Adrenal gland (tissue), 12 donors: ENCODE measurements around the gene ALKBH4. TPM values are rescaled to one million over a fixed set of nuclear protein-coding genes. Genes with fewer than 3 reads are reported as not detected.
A peak's percentile ranks its signal among the peaks of the same experiment; 100 is the strongest.

Experiments used
- DNase-seq, 7 donors: peaks; one replicate each; pipeline ENCODE4 v3.0.0-alpha.2; 2019 to 2020
- H3K27ac ChIP-seq, 5 donors: fragments of 200-600 bp; sonication (generic) in 4 of 5; 1 replicate in 3 of 5; 2 replicates in 2 of 5; pipeline versions ENCODE4 v1.5.1 to v1.8.0; 2016 to 2020; ENCODE audit warnings: mild to moderate bottlenecking in 1 of 5
- H3K27me3 ChIP-seq: fragments of 200-600 bp; 2 replicates; pipeline ENCODE4 v1.8.0; 2021
- H3K36me3 ChIP-seq, 2 donors: fragments of 200-600 bp; replicated peaks in 1 of 2; 1 replicate in 1 of 2; 2 replicates in 1 of 2; pipeline versions ENCODE4 v1.5.1 to v1.8.0; 2018 to 2022
- H3K4me1 ChIP-seq, 2 donors: fragments of 200-600 bp; replicated peaks in 1 of 2; 1 replicate in 1 of 2; 2 replicates in 1 of 2; pipeline versions ENCODE4 v1.5.1 to v1.8.0; 2018 to 2021
- H3K4me3 ChIP-seq, 4 donors: fragments of 200-600 bp; sonication (generic) in 3 of 4; one replicate each; pipeline ENCODE4 v1.5.1; 2016 to 2018
- H3K9me3 ChIP-seq, 3 donors: fragments of 200-600 bp; sonication (generic) in 1 of 3; replicated peaks in 1 of 3; 1 replicate in 2 of 3; 2 replicates in 1 of 3; pipeline versions ENCODE4 v1.5.1 to v1.8.0; 2016 to 2021
- POLR2A ChIP-seq, 2 donors: fragments of 450-650 bp; IDR thresholded peaks; one replicate each; pipeline ENCODE4 v1.6.1; 2017; ENCODE audit warnings: antibody characterized with exemption in 2 of 2, mild to moderate bottlenecking in 2 of 2, moderate library complexity in 1 of 2
- WGBS, 4 donors: extraction: QIAGEN DNeasy Blood & Tissue Kit in 2 of 4; methylation state at CpG; one replicate each; pipeline versions ENCODE4 v1.1.5 to v1.1.7; 2013 to 2017; 5-methylcytosine and 5-hydroxymethylcytosine counted together
- intact Hi-C, 2 donors: fragments of 100-400 bp; cut with DNase I; formaldehyde crosslinking; loops; one replicate each; pipeline versions ENCODE4 v1.14.1 to v1.15.0; 2022 to 2023
- polyA plus RNA-seq, 3 donors: library from polyadenylated mRNA; stranded (reverse); fragments of 200-250 nt in 2 of 3; fragments of 350-450 nt in 1 of 3; fragmentation: Illumina TruSeq in 1 of 3; extraction: RNeasy Lipid Tissue Mini Kit (QIAGEN cat#74804) in 1 of 3; gene quantifications; one replicate each; pipeline ENCODE4 v1.2.3, GENCODE V29; 2013 to 2014
- total RNA-seq, 9 donors: library from RNA; depleted of rRNA in 4 of 9; stranded (reverse); fragments of >200 nt in 4 of 9; fragments of 120-200 nt in 1 of 9; fragmentation: NEBNext Ultra II Directional in 1 of 9; extraction: Animal tissue kit (Norgen Biotek cat#: 25700) in 1 of 9; gene quantifications; one replicate each; pipeline versions ENCODE4 v1.1.0 to v1.2.4, GENCODE V29; 2013 to 2023
- TF ChIP-seq, protein P1 (sequence below), 6 experiments: fragments of 450-650 bp in 4 of 6; fragments of 200-600 bp in 2 of 6; sonication (generic) in 1 of 6; IDR thresholded peaks; 1 replicate in 5 of 6; 2 replicates in 1 of 6; pipeline versions ENCODE4 v1.5.1 to v1.8.0; 2016 to 2021; ENCODE audit warnings: antibody characterized with exemption in 6 of 6, mild to moderate bottlenecking in 2 of 6, moderate library complexity in 1 of 6
- donor health status: healthy with polysubstance abuse.
- donor health status: Bipolar disorder and iron deficiency.
- donor health status: DM: yes; HTN: yes; CAD: no.
- donor health status: DM: no; HTN: no; CAD: no.
- donor health status: DM: no; HTN: no; CAD: no.
- donor health status: DM: yes; HTN: yes; CAD: no.

The ALKBH4 gene
- total and polyA plus RNA-seq, 12 donors = 6.0 to 37.4 (median 12.5) TPM

GRCh38 chr7:102445674-102446071 lies 19.0 kb downstream of the ALKBH4 start:
- Histone ChIP-seq H3K9me3 (no peaks in the 10 kb centered on the region), H3K27me3 (no peaks in the 10 kb centered on the region), H3K4me1 (peaks cover 2 to 3% of the 10 kb centered on the region in 2 donors), H3K4me3 (no peak overlapping the region), H3K36me3 (peaks cover 0 to 19% of the 10 kb centered on the region in 2 donors), H3K27ac (no peak overlapping the region)
- DNase-seq = no peak
- TF ChIP-seq POLR2A (IDR thresholded peaks at IDR 0.05) = no peak
- TF ChIP-seq, protein P1, sequence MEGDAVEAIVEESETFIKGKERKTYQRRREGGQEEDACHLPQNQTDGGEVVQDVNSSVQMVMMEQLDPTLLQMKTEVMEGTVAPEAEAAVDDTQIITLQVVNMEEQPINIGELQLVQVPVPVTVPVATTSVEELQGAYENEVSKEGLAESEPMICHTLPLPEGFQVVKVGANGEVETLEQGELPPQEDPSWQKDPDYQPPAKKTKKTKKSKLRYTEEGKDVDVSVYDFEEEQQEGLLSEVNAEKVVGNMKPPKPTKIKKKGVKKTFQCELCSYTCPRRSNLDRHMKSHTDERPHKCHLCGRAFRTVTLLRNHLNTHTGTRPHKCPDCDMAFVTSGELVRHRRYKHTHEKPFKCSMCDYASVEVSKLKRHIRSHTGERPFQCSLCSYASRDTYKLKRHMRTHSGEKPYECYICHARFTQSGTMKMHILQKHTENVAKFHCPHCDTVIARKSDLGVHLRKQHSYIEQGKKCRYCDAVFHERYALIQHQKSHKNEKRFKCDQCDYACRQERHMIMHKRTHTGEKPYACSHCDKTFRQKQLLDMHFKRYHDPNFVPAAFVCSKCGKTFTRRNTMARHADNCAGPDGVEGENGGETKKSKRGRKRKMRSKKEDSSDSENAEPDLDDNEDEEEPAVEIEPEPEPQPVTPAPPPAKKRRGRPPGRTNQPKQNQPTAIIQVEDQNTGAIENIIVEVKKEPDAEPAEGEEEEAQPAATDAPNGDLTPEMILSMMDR (IDR thresholded peaks at IDR 0.05) = no peak
- intact Hi-C loops = no loop called here
- 73 to 96% (median 87%) methylated on average over 2 of the region's 2 CpGs for WGBS, 4 donors

GRCh38 chr7:102444961-102445673 lies 19.5 kb downstream of the ALKBH4 start:
- no peaks in the 10 kb centered on the region for H3K27me3 ChIP-seq
- DNase-seq = no peak
- intact Hi-C loops = no loop called here
- H3K4me1 ChIP-seq = peaks cover 7 to 8% of the 10 kb centered on the region in 2 donors
- no peaks in the 10 kb centered on the region for H3K9me3 ChIP-seq
- H3K4me3 ChIP-seq = no peak overlapping the region
- 91 to 92% (median 92%) methylated on average over 16 to 17 of the region's 17 CpGs for WGBS, 4 donors
- no peak for TF ChIP-seq POLR2A (IDR thresholded peaks at IDR 0.05)
- TF ChIP-seq, protein P1 (IDR thresholded peaks at IDR 0.05) = no peak
- peaks cover 0 to 19% of the 10 kb centered on the region in 2 donors for H3K36me3 ChIP-seq
- H3K27ac ChIP-seq = no peak overlapping the region

DNA sequence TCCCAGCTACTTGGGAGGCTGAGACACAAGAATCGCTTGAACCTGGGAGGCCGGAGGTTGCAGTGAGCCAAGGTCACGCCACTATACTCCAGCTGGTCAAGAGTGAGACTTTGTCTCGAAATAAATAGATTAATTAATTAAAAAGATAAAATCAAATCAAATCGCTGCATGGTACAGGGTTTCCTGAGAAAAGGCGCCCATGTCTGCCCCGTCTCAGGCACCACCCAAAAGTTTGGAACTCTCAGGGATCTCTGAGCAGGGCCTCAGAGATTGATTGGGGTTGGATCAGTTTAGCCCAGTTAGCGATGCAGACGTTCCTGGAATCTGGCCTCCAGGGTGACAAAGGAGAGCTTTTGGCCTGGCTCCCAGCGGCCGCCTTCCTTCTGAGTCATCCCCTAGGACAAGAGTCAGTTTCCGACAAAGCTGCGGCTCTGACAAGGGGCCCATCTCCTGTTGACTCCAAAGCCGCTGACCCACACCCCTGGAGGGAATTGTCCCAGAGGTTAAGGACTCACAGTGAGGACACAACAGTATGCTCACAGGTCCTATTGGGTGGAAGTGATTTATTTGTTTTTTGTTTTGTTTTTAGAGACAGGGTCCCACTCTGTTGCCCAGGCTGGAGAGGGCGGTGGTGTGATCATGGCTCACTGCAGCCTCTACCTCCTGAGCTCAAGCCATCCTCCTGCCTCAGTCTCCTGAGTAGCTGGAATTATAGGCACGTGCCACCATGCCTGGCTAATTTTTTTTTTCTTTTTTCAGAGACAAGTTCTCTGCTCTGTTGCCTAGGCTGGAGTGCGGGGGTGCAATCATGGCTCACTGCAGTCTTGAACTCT lies 24.5 kb downstream of the ALKBH4 start:
- 40 to 65% (median 56%) methylated on average over 12 to 17 of the region's 17 CpGs for WGBS, 4 donors
- Histone ChIP-seq H3K4me1 (peaks cover 11 to 16% of the 10 kb centered on the region in 2 donors), H3K4me3 (no peak overlapping the region), H3K36me3 (peaks cover 0 to 5% of the 10 kb centered on the region in 2 donors), H3K27me3 (no peaks in the 10 kb centered on the region), H3K27ac (peak overlapping the region; percentile 51 to 87 (median 76)), H3K9me3 (no peaks in the 10 kb centered on the region)
- peak; percentile 90 to 98 (median 96) for DNase-seq
- intact Hi-C loops = no loop called here
- peak in 1 of 2 donors; percentile 21 for TF ChIP-seq POLR2A (IDR thresholded peaks at IDR 0.05)
- TF ChIP-seq, protein P1 (IDR thresholded peaks at IDR 0.05) = no peak

DNA sequence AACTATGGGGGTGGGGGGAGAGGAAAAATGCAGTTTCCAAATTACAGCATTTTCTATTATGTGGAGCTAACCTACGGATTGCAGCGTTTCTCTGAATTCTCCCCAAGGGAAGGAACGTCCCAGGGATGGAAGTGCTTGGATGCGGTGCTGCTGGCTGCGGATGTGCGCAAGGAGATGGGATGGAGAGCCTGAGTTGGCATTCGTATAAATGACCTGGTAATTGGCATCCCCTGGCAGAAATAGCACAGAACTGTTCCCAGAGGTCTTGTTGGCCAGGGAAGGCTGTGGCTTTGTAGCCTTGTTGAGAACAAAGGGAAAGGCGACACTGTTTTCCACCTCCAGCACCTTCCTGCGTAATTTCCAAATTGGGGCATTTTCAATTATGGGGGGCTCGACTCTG lies 28.5 kb downstream of the ALKBH4 start:
- no peak overlapping the region for H3K27ac ChIP-seq
- no peaks in the 10 kb centered on the region for H3K9me3 ChIP-seq
- peaks cover 24 to 47% of the 10 kb centered on the region in 2 donors for H3K4me1 ChIP-seq
- intact Hi-C loops = no loop called here
- DNase-seq = no peak
- TF ChIP-seq, protein P1 (IDR thresholded peaks at IDR 0.05) = no peak
- no peak for TF ChIP-seq POLR2A (IDR thresholded peaks at IDR 0.05)
- no peaks in the 10 kb centered on the region for H3K36me3 ChIP-seq
- 94 to 97% (median 95%) methylated on average over 10 of the region's 10 CpGs for WGBS, 4 donors
- H3K27me3 ChIP-seq = no peaks in the 10 kb centered on the region
- H3K4me3 ChIP-seq = no peak overlapping the region
